GM18517 (cell line): ENCODE data around the gene FGFRL1.
"Not testable (repeated sequence)": the region's sequence is repeated elsewhere in the genome, so short reads cannot be mapped to it uniquely, and the experiment has no call there.

Experiments used
- ATAC-seq: cut with Tn5 transposase; IDR thresholded peaks from one replicate; pipeline ENCODE4 v1.9.1; 2021; ENCODE audit warnings: mild to moderate bottlenecking, moderate library complexity; ENCODE audit not compliant: unreplicated experiment

FGFRL1 gene

GRCh38 chr4:1048773-1049590 lies 37.6 kb downstream of the FGFRL1 start:
- no peak for ATAC-seq

GRCh38 chr4:1049591-1049905 lies 38.1 kb downstream of the FGFRL1 start:
- ATAC-seq = no peak

- no peak for ATAC-seq
These were observed 39.2 kb downstream of the FGFRL1 start for GRCh38 chr4:1050486-1051213.

GRCh38 chr4:1051472-1051871 lies 40.0 kb downstream of the FGFRL1 start:
- ATAC-seq = no peak

GRCh38 chr4:1052231-1052671 lies 40.8 kb downstream of the FGFRL1 start:
- no peak for ATAC-seq

GRCh38 chr4:1053080-1053661 lies 41.7 kb downstream of the FGFRL1 start:
- no peak for ATAC-seq

- ATAC-seq = not testable (repeated sequence)
These were observed 42.5 kb downstream of the FGFRL1 start for GRCh38 chr4:1053891-1054290.

GRCh38 chr4:1054696-1055242 lies 43.3 kb downstream of the FGFRL1 start:
- not testable (repeated sequence) for ATAC-seq

GRCh38 chr4:1055243-1055701 lies 43.8 kb downstream of the FGFRL1 start:
- ATAC-seq = not testable (repeated sequence)

GRCh38 chr4:1055721-1056590 lies 44.5 kb downstream of the FGFRL1 start:
- no peak for ATAC-seq

- no peak for ATAC-seq
These were observed 45.4 kb downstream of the FGFRL1 start for GRCh38 chr4:1056671-1057402.

GRCh38 chr4:1057403-1057745 lies 45.9 kb downstream of the FGFRL1 start:
- no peak for ATAC-seq

GRCh38 chr4:1058198-1058996 lies 47.0 kb downstream of the FGFRL1 start:
- ATAC-seq = no peak

GRCh38 chr4:1058997-1059665 lies 47.7 kb downstream of the FGFRL1 start:
- ATAC-seq = no peak

- ATAC-seq = no peak
These were observed 48.7 kb downstream of the FGFRL1 start for GRCh38 chr4:1060121-1060520.

GRCh38 chr4:1060621-1061020 lies 49.2 kb downstream of the FGFRL1 start:
- no peak for ATAC-seq

- no peak for ATAC-seq
These were observed 49.8 kb downstream of the FGFRL1 start for GRCh38 chr4:1061056-1061700.

GRCh38 chr4:1061760-1062159 lies 50.3 kb downstream of the FGFRL1 start:
- no peak for ATAC-seq
